ENCODE measurements around the gene ATF7.
"Not testable (repeated sequence)": the region's sequence is repeated elsewhere in the genome, so short reads cannot be mapped to it uniquely, and the experiment has no call there.

ATF7 gene

GRCh38 chr12:53601296-53601847 lies 24.8 kb downstream of the ATF7 start:
- no peak for DNase-seq (ENCODE audit: low read depth in 2 of 2)
- H3K4me3 ChIP-seq (replicated peaks in 1 of 2; ENCODE audit: low read depth in 2 of 2, low read length in 2 of 2): no peak overlapping the region
- TF ChIP-seq CTCF (IDR thresholded peaks at IDR 0.05; ENCODE audit: low read depth, low read length): no peak

DNA sequence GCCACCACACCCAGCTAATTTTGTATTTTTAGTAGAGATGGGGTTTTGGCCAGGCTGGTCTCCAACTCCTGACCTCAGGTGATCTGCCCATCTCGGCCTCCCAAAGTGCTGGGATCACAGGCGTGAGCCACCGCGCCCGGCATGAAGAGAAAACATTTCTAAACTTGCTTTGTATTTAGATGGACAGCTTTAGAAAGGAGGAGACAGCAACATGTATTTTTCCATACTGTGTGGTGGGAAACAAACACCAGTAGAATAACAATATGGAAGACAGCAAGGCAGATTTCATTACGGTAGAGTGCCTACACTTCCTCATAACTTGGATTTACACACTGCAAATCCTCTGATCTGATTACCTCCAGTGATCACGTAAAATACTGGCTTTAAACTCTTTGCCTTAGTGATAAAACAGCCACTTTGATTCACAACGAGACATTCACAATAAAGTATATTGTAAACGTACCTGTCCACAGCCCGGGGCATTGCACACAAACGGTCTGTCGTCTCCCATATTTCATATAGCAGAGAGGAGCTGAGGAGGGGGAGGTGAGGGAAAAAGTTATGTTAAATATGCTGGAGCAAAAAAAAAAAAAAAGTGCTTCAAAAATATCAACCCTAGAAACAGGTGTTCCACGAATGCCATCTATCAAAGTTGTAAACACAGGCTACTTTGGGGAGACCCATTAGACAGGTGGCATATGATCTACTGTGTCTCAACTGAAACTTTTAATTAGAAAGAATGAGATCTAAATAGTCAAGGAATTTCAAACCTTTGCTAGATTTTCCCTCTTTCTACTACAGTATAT lies 25.5 kb downstream of the ATF7 start:
- DNase-seq (ENCODE audit: low read depth in 2 of 2): no peak
- H3K4me3 ChIP-seq (replicated peaks in 1 of 2; ENCODE audit: low read depth in 2 of 2, low read length in 2 of 2): no peak overlapping the region
- TF ChIP-seq CTCF (IDR thresholded peaks at IDR 0.05; ENCODE audit: low read depth, low read length): no peak

DNA sequence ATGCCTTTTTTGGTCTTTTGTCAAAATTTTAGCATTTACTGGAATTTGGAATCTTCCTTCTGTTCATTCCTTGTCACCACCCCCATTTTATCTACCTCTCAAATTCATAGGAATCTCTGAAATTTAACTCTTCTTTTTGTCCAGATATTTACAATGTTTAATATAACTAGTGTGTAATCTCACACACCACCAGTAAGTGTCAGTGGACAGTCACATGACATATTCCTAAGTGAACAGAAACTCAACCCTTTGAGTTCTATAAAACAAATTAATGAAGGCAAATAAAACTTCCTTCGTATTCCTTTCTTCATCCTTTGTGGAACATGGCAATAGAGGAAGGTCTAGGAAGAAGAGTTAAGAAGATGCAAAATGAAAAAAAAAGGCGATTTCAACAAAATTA lies 26.6 kb downstream of the ATF7 start:
- H3K4me3 ChIP-seq (replicated peaks in 1 of 2; ENCODE audit: low read depth in 2 of 2, low read length in 2 of 2): no peak overlapping the region
- TF ChIP-seq CTCF (IDR thresholded peaks at IDR 0.05; ENCODE audit: low read depth, low read length): no peak
- peak in 1 of 2 donors; percentile 18 for DNase-seq (ENCODE audit: low read depth in 2 of 2)

GRCh38 chr12:53598971-53599370 lies 27.2 kb downstream of the ATF7 start:
- not testable (repeated sequence) for H3K4me3 ChIP-seq (replicated peaks in 1 of 2; ENCODE audit: low read depth in 2 of 2, low read length in 2 of 2); DNase-seq (ENCODE audit: low read depth in 2 of 2)

DNA sequence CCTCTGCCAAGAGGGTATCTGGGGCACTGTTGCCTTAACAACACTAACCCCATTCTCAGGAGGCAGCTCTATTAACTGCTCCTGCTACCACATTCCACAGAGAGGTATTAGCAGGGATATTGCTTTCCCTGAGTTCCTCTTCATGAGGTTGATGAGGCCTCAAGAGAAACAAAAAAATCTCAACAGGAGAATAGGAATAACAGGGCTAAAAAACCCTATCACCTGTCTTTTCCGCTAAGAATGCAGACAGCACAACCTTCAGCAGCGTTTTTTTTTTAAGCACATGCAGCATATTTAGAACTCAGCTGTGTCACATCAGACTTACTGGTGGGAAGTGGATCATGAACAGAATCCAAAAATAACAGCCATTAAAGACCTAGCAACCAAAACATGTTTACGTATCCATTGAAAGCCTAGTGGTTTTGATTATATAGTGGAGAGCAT lies 29.2 kb downstream of the ATF7 start:
- no peak overlapping the region for H3K4me3 ChIP-seq (replicated peaks in 1 of 2; ENCODE audit: low read depth in 2 of 2, low read length in 2 of 2)
- peak; percentile 73 to 74 for DNase-seq (ENCODE audit: low read depth in 2 of 2)
- no peak for TF ChIP-seq CTCF (IDR thresholded peaks at IDR 0.05; ENCODE audit: low read depth, low read length)

GRCh38 chr12:53594897-53595615 lies 31.1 kb downstream of the ATF7 start:
- no peak overlapping the region for H3K4me3 ChIP-seq (replicated peaks in 1 of 2; ENCODE audit: low read depth in 2 of 2, low read length in 2 of 2)
- DNase-seq (ENCODE audit: low read depth in 2 of 2): peak; percentile 34 to 39
- no peak for TF ChIP-seq CTCF (IDR thresholded peaks at IDR 0.05; ENCODE audit: low read depth, low read length)

GRCh38 chr12:53593707-53594106 lies 32.5 kb downstream of the ATF7 start:
- no peak for TF ChIP-seq CTCF (IDR thresholded peaks at IDR 0.05; ENCODE audit: low read depth, low read length)
- no peak for DNase-seq (ENCODE audit: low read depth in 2 of 2)
- H3K4me3 ChIP-seq (replicated peaks in 1 of 2; ENCODE audit: low read depth in 2 of 2, low read length in 2 of 2): no peak overlapping the region

Data from cardiac fibroblast (primary cell).